ENCODE measurements around the gene SYTL3.

GRCh38 chr6:158774717-158775449 is 125.0 kb downstream of the SYTL3 start:
- TF ChIP-seq CTCF (IDR thresholded peaks at IDR 0.05) (no peak), POLR2A (IDR thresholded peaks at IDR 0.05) (no peak)

All from body of pancreas (tissue), 4 donors.